Measurements from ENCODE around the gene RNF31.

- TF ChIP-seq CTCF (IDR thresholded peaks at IDR 0.05) (no peak), EP300 (IDR thresholded peaks at IDR 0.05) (no peak), POLR2A (IDR thresholded peaks at IDR 0.05) (no peak)
Measured at GRCh38 chr14:24164518-24164991, 17.3 kb downstream of the RNF31 start.

All from sigmoid colon (tissue), 4 donors.